Hepatocyte (in vitro differentiated cells): ENCODE results near the gene MRO. TPM values are rescaled to one million over a fixed set of nuclear protein-coding genes. Genes with fewer than 3 reads are reported as not detected.
"Not testable (repeated sequence)": the region's sequence is repeated elsewhere in the genome, so short reads cannot be mapped to it uniquely, and the experiment has no call there.

Source experiments
- DNase-seq: peaks from one replicate; pipeline ENCODE4 v3.0.0-alpha.2; 2016; ENCODE audit warnings: low spot score
- H2AFZ ChIP-seq: fragments of 200-600 bp; sonication (generic); 2 replicates; pipeline ENCODE4 v1.6.0; 2016; ENCODE audit warnings: antibody characterized with exemption, mild to moderate bottlenecking
- H3K27ac ChIP-seq: fragments of 200-600 bp; sonication (generic); 2 replicates; pipeline ENCODE4 v1.5.1; 2016; ENCODE audit warnings: mild to moderate bottlenecking
- H3K27me3 ChIP-seq: fragments of 200-600 bp; sonication (generic); 2 replicates; pipeline ENCODE4 v1.6.1; 2016
- H3K36me3 ChIP-seq: fragments of 200-600 bp; sonication (generic); replicated peaks from 2 replicates; pipeline ENCODE4 v1.5.1; 2016; ENCODE audit warnings: low read depth; ENCODE audit not compliant: insufficient read depth
- H3K4me1 ChIP-seq: fragments of 200-600 bp; sonication (generic); 2 replicates; pipeline ENCODE4 v1.5.1; 2016; ENCODE audit warnings: mild to moderate bottlenecking, moderate library complexity; ENCODE audit not compliant: insufficient read depth
- H3K4me2 ChIP-seq: fragments of 200-600 bp; sonication (generic); 2 replicates; pipeline ENCODE4 v1.6.0; 2016
- H3K4me3 ChIP-seq: fragments of 200-600 bp; sonication (generic); 2 replicates; pipeline ENCODE4 v1.5.1; 2016; ENCODE audit warnings: mild to moderate bottlenecking
- H3K79me2 ChIP-seq: fragments of 200-600 bp; sonication (generic); 2 replicates; pipeline ENCODE4 v1.6.0; 2017; ENCODE audit warnings: mild to moderate bottlenecking
- H3K9me2 ChIP-seq: fragments of 200-600 bp; sonication (generic); replicated peaks from 2 replicates; pipeline ENCODE4 v1.6.0; 2017; ENCODE audit warnings: mild to moderate bottlenecking; ENCODE audit not compliant: insufficient read depth
- H3K9me3 ChIP-seq: fragments of 200-600 bp; sonication (generic); 2 replicates; pipeline ENCODE4 v1.5.1; 2016; ENCODE audit warnings: low read depth, mild to moderate bottlenecking
- H4K20me1 ChIP-seq: fragments of 200-600 bp; sonication (generic); 2 replicates; pipeline ENCODE4 v1.6.0; 2016; ENCODE audit warnings: mild to moderate bottlenecking; ENCODE audit not compliant: insufficient read depth, poor library complexity, severe bottlenecking
- CTCF ChIP-seq: fragments of 200-600 bp; sonication (generic); IDR thresholded peaks from 2 replicates; pipeline ENCODE4 v1.5.1; 2016; ENCODE audit warnings: antibody characterized with exemption, mild to moderate bottlenecking; ENCODE audit not compliant: poor library complexity
- EZH2 ChIP-seq: fragments of 200-600 bp; sonication (generic); IDR thresholded peaks from 2 replicates; pipeline ENCODE4 v1.6.1; 2016; ENCODE audit warnings: antibody characterized with exemption, mild to moderate bottlenecking, borderline replicate concordance
- EZH2phosphoT487 ChIP-seq: fragments of 200-600 bp; sonication (generic); IDR thresholded peaks from one replicate; pipeline ENCODE4 v1.6.1; 2018; ENCODE audit warnings: antibody characterized with exemption, mild to moderate bottlenecking, low read depth, moderate library complexity; ENCODE audit not compliant: unreplicated experiment, severe bottlenecking
- WGBS: methylation state at CpG from one replicate; pipeline ENCODE4 v1.1.6; 2016; ENCODE audit warnings: low lambda C conversion rate; ENCODE audit errors: missing lambda C conversion rate; 5-methylcytosine and 5-hydroxymethylcytosine counted together
- polyA plus RNA-seq: library from polyadenylated mRNA; unstranded; fragments of >200 nt; fragmentation: Nextera tagmentation; extraction: Ambion mirVana; gene quantifications from 2 replicates; pipeline ENCODE4 v1.2.1, GENCODE V29; 2016
- total RNA-seq: library from RNA; depleted of rRNA; stranded (reverse); fragments of >200 nt; gene quantifications from 2 replicates; pipeline ENCODE4 v1.2.3, GENCODE V29; 2014

MRO gene
- total and polyA plus RNA-seq, 2 experiments from 2014 or later = 1.3 to 2.0 TPM

- 100% methylated on average over 2 of the region's 2 CpGs for WGBS
- no peak overlapping the region for H3K4me3 ChIP-seq
- H3K9me2 ChIP-seq = no peaks in the 10 kb centered on the region
- H3K27me3 ChIP-seq = no peaks in the 10 kb centered on the region
- H3K4me2 ChIP-seq = no peak overlapping the region
- H3K79me2 ChIP-seq = no peaks in the 10 kb centered on the region
- no peak for TF ChIP-seq CTCF
- no peak for TF ChIP-seq EZH2phosphoT487
- no peak for TF ChIP-seq EZH2
- peaks cover 6% of the 10 kb centered on the region for H3K4me1 ChIP-seq
- no peak for DNase-seq
- H3K27ac ChIP-seq = no peak overlapping the region
- H4K20me1 ChIP-seq = no peaks in the 10 kb centered on the region
- no peaks in the 10 kb centered on the region for H3K36me3 ChIP-seq
- no peak overlapping the region for H2AFZ ChIP-seq
- no peaks in the 10 kb centered on the region for H3K9me3 ChIP-seq
Observed at GRCh38 chr18:50839341-50839740, 19.5 kb upstream of the MRO start.

GRCh38 chr18:50836521-50836957 is 16.7 kb upstream of the MRO start:
- WGBS = 78% methylated on average over 2 of the region's 2 CpGs
- TF ChIP-seq CTCF (no peak), EZH2 (no peak), EZH2phosphoT487 (no peak)

GRCh38 chr18:50833496-50833895 is 13.7 kb upstream of the MRO start:
- H3K4me3 ChIP-seq, H3K9me2 ChIP-seq, H3K36me3 ChIP-seq, H3K79me2 ChIP-seq, H3K4me1 ChIP-seq, H3K27ac ChIP-seq, DNase-seq, H3K9me3 ChIP-seq, H3K27me3 ChIP-seq, H4K20me1 ChIP-seq, H2AFZ ChIP-seq, H3K4me2 ChIP-seq: not testable (repeated sequence)
- 95% methylated on average over 7 of the region's 7 CpGs for WGBS

More at GRCh38 chr18:50836521-50836957, 16.7 kb upstream of the MRO start:
- Histone ChIP-seq H3K4me2 (no peak overlapping the region), H3K27ac (no peak overlapping the region), H3K27me3 (no peaks in the 10 kb centered on the region), H3K9me2 (no peaks in the 10 kb centered on the region), H3K36me3 (no peaks in the 10 kb centered on the region), H3K79me2 (no peaks in the 10 kb centered on the region), H3K4me1 (peaks cover 6% of the 10 kb centered on the region), H3K9me3 (no peaks in the 10 kb centered on the region), H2AFZ (no peak overlapping the region), H3K4me3 (no peak overlapping the region), H4K20me1 (no peaks in the 10 kb centered on the region)
- DNase-seq = no peak

- H3K9me2 ChIP-seq = no peaks in the 10 kb centered on the region
- 90% methylated on average over 2 of the region's 2 CpGs for WGBS
- no peaks in the 10 kb centered on the region for H4K20me1 ChIP-seq
- H3K9me3 ChIP-seq = no peaks in the 10 kb centered on the region
- H3K4me2 ChIP-seq = no peak overlapping the region
- H2AFZ ChIP-seq = no peak overlapping the region
- H3K27ac ChIP-seq = no peak overlapping the region
- no peaks in the 10 kb centered on the region for H3K27me3 ChIP-seq
- no peaks in the 10 kb centered on the region for H3K36me3 ChIP-seq
- no peak for DNase-seq
- no peaks in the 10 kb centered on the region for H3K4me1 ChIP-seq
- no peak for TF ChIP-seq EZH2phosphoT487
- TF ChIP-seq EZH2 = no peak
- no peak for TF ChIP-seq CTCF
- no peak overlapping the region for H3K4me3 ChIP-seq
- H3K79me2 ChIP-seq = no peaks in the 10 kb centered on the region
Observed at GRCh38 chr18:50832754-50833153, 12.9 kb upstream of the MRO start.
